GM12872 (cell line): ENCODE measurements around the gene SBK3.

Experiments
- TF ChIP-seq, protein P1 (sequence below): IDR thresholded peaks from 3 replicates; pipeline ENCODE4 v1.5.1; 2011; ENCODE audit warnings: low read depth, mild to moderate bottlenecking, low read length, moderate library complexity; ENCODE audit not compliant: insufficient read depth

SBK3 gene

DNA sequence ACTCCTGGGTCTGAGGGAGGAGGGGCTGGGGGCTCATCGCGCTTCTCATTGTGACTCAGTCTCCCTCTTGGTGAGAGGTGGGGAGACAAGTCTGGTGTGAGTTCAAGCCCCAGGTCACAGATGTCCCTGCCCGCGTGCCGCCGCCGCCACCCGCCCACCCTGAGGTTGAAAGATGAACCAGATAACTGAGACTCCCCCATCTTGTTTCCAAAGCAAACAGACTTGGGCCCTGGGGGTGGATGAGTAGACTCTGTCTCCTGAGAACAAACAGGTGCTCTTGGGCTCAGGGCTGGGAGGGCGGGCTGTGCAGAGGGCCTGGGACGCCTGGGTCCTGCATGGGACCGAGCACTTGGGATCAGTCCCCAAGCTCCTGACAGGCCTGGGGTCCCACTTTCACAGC is 9.0 kb downstream of the SBK3 start:
- TF ChIP-seq, protein P1, sequence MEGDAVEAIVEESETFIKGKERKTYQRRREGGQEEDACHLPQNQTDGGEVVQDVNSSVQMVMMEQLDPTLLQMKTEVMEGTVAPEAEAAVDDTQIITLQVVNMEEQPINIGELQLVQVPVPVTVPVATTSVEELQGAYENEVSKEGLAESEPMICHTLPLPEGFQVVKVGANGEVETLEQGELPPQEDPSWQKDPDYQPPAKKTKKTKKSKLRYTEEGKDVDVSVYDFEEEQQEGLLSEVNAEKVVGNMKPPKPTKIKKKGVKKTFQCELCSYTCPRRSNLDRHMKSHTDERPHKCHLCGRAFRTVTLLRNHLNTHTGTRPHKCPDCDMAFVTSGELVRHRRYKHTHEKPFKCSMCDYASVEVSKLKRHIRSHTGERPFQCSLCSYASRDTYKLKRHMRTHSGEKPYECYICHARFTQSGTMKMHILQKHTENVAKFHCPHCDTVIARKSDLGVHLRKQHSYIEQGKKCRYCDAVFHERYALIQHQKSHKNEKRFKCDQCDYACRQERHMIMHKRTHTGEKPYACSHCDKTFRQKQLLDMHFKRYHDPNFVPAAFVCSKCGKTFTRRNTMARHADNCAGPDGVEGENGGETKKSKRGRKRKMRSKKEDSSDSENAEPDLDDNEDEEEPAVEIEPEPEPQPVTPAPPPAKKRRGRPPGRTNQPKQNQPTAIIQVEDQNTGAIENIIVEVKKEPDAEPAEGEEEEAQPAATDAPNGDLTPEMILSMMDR = no peak

DNA sequence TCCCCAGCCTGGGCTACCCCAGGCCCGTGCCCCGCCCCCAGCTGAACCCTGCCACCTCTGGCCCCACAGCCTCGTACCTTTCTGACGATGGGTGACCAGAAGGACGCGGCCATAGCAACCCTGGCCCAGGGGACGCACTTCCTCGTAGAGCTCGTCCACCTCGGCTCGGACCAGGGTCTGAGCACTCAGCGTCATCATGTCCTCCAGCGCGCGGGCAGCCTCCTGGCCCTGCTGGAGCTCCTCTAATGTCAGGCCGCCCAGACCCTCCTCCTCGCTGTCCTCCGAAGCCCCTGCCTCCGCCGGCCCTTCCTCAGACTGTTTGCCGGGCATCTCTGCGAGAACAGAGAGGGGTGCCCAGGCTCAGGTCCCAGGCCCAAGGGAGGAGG is 9.4 kb downstream of the SBK3 start:
- TF ChIP-seq, protein P1 = no peak

DNA sequence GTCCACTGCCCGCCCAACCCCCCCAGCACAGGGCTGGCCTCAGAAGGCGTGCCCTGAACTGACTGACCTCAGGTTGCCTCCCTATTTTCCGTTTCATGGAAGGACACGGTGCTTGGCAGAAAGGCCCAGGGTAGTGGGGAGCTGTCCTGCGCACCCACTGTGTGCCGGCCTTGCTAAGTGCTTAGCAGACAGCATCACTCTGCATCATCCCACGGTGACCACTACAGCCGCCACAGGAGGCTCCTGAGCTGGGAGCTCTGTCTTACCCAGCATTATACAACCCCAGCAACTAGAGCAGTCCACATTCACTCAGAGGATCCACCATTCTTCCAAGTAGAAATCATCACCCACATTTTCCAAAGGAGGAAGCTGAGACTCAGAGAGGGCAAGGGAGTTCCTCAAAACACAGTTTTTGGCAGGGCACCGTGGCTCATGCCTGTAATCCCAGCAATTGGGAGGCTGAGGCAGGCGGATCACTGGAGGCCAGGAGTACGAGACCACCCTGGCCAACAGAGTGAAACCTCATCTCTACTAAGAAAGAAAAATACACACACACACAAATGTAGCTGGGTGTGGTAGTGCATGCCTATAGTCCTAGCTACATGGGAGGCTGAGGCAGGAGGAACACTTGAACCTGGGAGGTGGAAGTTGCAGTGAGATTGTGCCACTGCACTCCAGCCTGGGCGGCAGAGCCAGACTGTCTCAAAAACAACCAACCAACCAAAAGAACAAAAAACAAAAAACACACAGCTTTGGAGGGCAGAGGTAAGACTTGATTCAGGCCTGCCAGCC is 10.0 kb downstream of the SBK3 start:
- TF ChIP-seq, protein P1 = no peak

DNA sequence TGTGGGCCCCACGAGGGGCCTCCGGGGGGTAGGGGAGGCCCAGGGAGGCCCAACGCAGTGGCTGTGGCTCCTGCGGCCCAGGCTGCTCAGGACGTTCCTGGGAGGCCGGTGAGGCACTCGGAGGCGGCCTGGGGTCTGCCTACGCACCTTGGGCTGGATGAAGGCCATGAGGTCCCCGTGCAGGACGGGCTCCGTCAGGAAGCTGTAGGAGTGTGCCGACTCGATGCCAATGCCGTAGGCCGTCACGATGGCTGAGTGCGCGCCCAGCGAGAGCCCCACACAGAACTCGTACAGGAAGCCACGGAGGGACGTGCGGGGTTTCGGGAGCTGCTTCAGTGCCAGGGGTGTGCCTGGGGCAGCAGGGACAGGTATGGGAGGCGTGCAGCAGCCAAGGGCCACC is 14.3 kb downstream of the SBK3 start:
- TF ChIP-seq, protein P1 = no peak

DNA sequence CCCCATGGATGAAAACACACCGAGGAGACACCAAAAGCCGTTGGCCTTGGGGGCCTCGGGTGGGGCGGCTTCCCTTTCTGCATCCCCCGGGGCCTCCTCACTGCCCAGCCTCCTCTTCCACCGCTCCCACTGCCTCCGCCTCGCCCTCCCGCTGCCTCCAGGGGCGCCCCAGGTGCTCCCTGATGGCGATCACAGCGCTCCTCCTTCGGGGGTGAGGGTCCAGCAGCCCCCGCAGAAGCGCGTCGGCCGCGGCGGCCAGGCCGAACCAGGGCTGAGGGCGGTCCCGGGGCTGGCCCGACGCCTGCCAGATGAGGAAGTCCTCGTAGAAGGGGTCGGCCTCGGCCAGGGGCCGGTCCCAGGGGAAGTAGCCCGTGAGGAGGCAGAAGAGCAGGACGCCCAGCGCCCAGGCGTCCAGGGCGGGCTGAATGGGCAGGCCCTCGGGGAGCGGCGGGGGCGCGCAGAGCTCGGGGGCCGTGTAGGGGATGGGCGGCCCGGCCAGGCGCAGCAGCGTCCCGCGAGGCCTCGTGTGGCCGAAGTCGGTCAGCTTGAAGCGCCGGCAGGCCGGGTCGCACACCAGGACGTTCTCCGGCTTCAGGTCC is 15.6 kb downstream of the SBK3 start:
- TF ChIP-seq, protein P1 = no peak

DNA sequence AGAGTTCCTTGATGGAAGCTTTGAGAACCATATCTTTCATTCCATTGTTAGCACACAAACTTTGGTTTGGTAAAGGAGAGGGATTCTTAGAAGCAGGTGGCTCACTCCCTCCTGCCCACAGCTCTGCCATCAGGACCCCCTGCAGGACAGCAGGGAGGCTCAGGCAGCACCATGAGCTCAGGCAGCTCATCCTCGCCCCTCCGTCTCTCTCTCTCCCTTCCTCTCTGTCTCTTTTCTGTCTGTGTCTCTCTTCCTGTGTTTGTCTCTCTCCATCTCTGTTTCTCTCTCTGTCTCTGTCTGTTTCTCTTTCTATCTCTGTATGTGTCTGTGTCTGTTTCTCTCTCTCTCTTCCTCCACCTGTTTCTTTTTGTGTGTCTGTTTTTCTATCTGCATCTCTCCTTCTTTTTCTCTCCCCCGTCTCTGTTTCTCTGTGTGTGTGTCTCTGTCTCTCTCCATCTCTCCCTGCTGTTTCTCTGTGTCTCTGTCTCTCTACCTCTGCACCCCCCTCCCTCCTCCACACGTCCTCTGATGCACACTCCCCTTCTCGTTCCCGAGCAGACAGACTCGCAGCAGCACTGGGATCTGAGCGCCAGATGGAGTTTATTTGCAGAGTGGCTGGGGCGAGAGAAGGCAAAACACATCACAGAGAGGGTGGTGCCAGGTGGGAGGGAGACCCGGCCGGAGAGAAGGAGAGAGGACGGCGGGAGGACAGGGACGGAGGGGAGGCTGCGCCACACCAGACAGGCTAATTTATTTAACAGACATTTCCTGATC is 17.1 kb downstream of the SBK3 start:
- TF ChIP-seq, protein P1 = no peak
